K562 (cell line): ENCODE data around the gene ZNF234. TPM values are rescaled to one million over a fixed set of nuclear protein-coding genes. Genes with fewer than 3 reads are reported as not detected.

Experiments
- ARID4B ChIP-seq: sonication (generic); formaldehyde crosslinking; IDR thresholded peaks from 2 replicates; pipeline ENCODE4 v1.8.0; 2022; ENCODE audit warnings: mild to moderate bottlenecking, missing genetic modification reagents
- CCAR2 ChIP-seq: fragments of 200-400 bp; formaldehyde crosslinking; IDR thresholded peaks from 2 replicates; pipeline ENCODE4 v1.6.1; 2017; ENCODE audit warnings: mild to moderate bottlenecking, low read depth, low read length
- DMBX1 ChIP-seq: fragments of 250-450 bp; sonication (Bioruptor Pico); IDR thresholded peaks from 2 replicates; pipeline ENCODE4 v1.8.0; 2022; ENCODE audit warnings: inconsistent platforms, mild to moderate bottlenecking, moderate library complexity, borderline replicate concordance
- FOXA1 ChIP-seq: fragments of 450-650 bp; IDR thresholded peaks from 2 replicates; pipeline ENCODE4 v1.6.1; 2016; ENCODE audit warnings: mild to moderate bottlenecking, borderline replicate concordance
- HCFC1 ChIP-seq: IDR thresholded peaks from 2 replicates; pipeline ENCODE4 v1.6.1; 2012; ENCODE audit warnings: low read depth, low read length, improper control_type of control experiment
- HMGN3 ChIP-seq: IDR thresholded peaks from 2 replicates; pipeline ENCODE4 v1.6.1; 2011; ENCODE audit warnings: borderline replicate concordance, low read depth, mild to moderate bottlenecking, mixed read lengths, low read length; ENCODE audit not compliant: insufficient read length; ENCODE audit errors: extremely low read depth
- ID3 ChIP-seq, 2 experiments: fragments of 250-450 bp in 1 of 2; fragments of 450-650 bp in 1 of 2; sonication (Bioruptor Pico) in 1 of 2; IDR thresholded peaks; 2 replicates each; pipeline versions ENCODE4 v1.6.1 to v1.8.0; 2016 to 2021; ENCODE audit warnings: mild to moderate bottlenecking in 2 of 2, moderate library complexity in 2 of 2, missing compliant biosample characterization in 1 of 2, missing genetic modification characterization in 1 of 2
- PCBP1 ChIP-seq: fragments of 200-400 bp; formaldehyde crosslinking; IDR thresholded peaks from 2 replicates; pipeline ENCODE4 v1.6.1; 2018; ENCODE audit warnings: mild to moderate bottlenecking, low read depth, low read length; ENCODE audit not compliant: poor library complexity, severe bottlenecking
- POLR2AphosphoS5 ChIP-seq: IDR thresholded peaks from 2 replicates; pipeline ENCODE4 v1.6.1; 2011; ENCODE audit warnings: mild to moderate bottlenecking, low read depth, low read length, moderate library complexity; ENCODE audit not compliant: control insufficient read depth, insufficient read depth
- RAD21 ChIP-seq, 2 experiments: fragments of 250-450 bp in 1 of 2; fragments of 450-650 bp in 1 of 2; sonication (Bioruptor Pico) in 1 of 2; formaldehyde crosslinking in 1 of 2; IDR thresholded peaks in 1 of 2; conservative IDR thresholded peaks in 1 of 2; 2 replicates each; pipeline versions ENCODE4 v1.4.0 to v1.8.0; 2020 to 2022; ENCODE audit warnings: mild to moderate bottlenecking in 2 of 2, moderate library complexity in 1 of 2
- SAP30 ChIP-seq: fragments of 200-600 bp; sonication (generic); IDR thresholded peaks from 2 replicates; pipeline ENCODE4 v1.6.1; 2012; ENCODE audit warnings: borderline replicate concordance, low read depth, mild to moderate bottlenecking, moderate library complexity, low read length, control low read depth, inconsistent platforms; ENCODE audit not compliant: insufficient read depth, poor library complexity, severe bottlenecking
- SRF ChIP-seq, 2 experiments: fragments of 250-450, 450-650 bp in 1 of 2; sonication (Bioruptor Pico) in 1 of 2; sonication (generic) in 1 of 2; formaldehyde crosslinking; IDR thresholded peaks; 2 replicates each; pipeline versions ENCODE4 v1.5.0 to v1.5.1; 2020 to 2022; ENCODE audit warnings: mild to moderate bottlenecking in 1 of 2, missing genetic modification reagents in 1 of 2
- STAT5A ChIP-seq: IDR thresholded peaks from 2 replicates; pipeline ENCODE4 v1.6.1; 2012; ENCODE audit warnings: low read length, inconsistent platforms, borderline replicate concordance
- TBL1XR1 ChIP-seq, 2 experiments: IDR thresholded peaks; 2 replicates each; pipeline ENCODE4 v1.6.1; 2012; ENCODE audit warnings: improper control_type of control experiment in 2 of 2, low read length in 2 of 2, mild to moderate bottlenecking in 1 of 2
- ZFX ChIP-seq: sonication (generic); formaldehyde crosslinking; IDR thresholded peaks from 2 replicates; pipeline ENCODE4 v1.8.0; 2022; ENCODE audit warnings: mild to moderate bottlenecking, missing genetic modification reagents, moderate library complexity
- ZHX1 ChIP-seq: fragments of 150-350 bp; conservative IDR thresholded peaks from 2 replicates; pipeline ENCODE4 v1.6.1; 2014; ENCODE audit warnings: low read length
- ZNF175 ChIP-seq: fragments of 200-800 bp; sonication (Bioruptor generic); IDR thresholded peaks from 2 replicates; pipeline ENCODE4 v1.6.1; 2016; ENCODE audit warnings: low read depth, mild to moderate bottlenecking, missing genetic modification characterization, missing compliant biosample characterization
- ZNF217 ChIP-seq: sonication (generic); formaldehyde crosslinking; IDR thresholded peaks from 2 replicates; pipeline ENCODE4 v1.8.0; 2022; ENCODE audit warnings: mild to moderate bottlenecking, missing genetic modification reagents
- polyA plus RNA-seq, 8 experiments: library from polyadenylated mRNA; depleted of rRNA in 4 of 8; stranded (reverse) in 5 of 8; unstranded in 3 of 8; fragments of >200 nt; fragmentation: Nextera tagmentation in 2 of 8; fragmentation: Illumina TruSeq in 1 of 8; extraction: Ambion mirVana in 2 of 8; extraction: Trizol in 1 of 8; gene quantifications; 2 replicates each; pipeline versions ENCODE4 v1.2.1 to v1.2.3, GENCODE V29; 2011 to 2014; ENCODE audit warnings: inconsistent platforms in 1 of 8, missing spikeins in 1 of 8
- total RNA-seq, 7 experiments: library from RNA; depleted of rRNA in 6 of 7; stranded (reverse); fragments of >200 nt in 6 of 7; fragmentation: Illumina TruSeq in 2 of 7; extraction: Trizol in 2 of 7; gene quantifications; 2 replicates each; pipeline versions ENCODE4 v1.2.1 to v1.2.3, GENCODE V29; 2011 to 2021; ENCODE audit warnings: low replicate concordance in 1 of 7

The ZNF234 gene
- total and polyA plus RNA-seq, 9 of the 15 experiments (the other 6 are each of a cell fraction or from before 2014, with no cell fraction given) = 0.82 to 2.9 (median 1.5) TPM

GRCh38 chr19:44113138-44113783 lies 28.1 kb upstream of the ZNF234 start, which contains the start of gene ZNF225 (continued):
- TF ChIP-seq STAT5A = no peak
- TF ChIP-seq SAP30 = no peak
- peak; percentile 67; the same call in 1 of the 2 replicates for TF ChIP-seq DMBX1
- peak; percentile 86; the same call in 1 of the 2 replicates for TF ChIP-seq ZNF175
- 0 out of 2 replicates have a peak, but pooled peaks have one; percentile 25 for TF ChIP-seq ZFX (CRISPR knock-in tag)
- peak; percentile 56; the same call in 1 of the 2 replicates for TF ChIP-seq POLR2AphosphoS5
- TF ChIP-seq CCAR2 = no peak
- TF ChIP-seq PCBP1 = no peak
- TF ChIP-seq SRF (CRISPR knock-in tag; IDR thresholded peaks at IDR 0.05) = peak in 1 of 2 experiments; percentile 26; a peak in 1 of 4 replicates
- TF ChIP-seq ZNF217 (CRISPR knock-in tag) = no peak
- 0 out of 4 replicates have a peak, but pooled peaks of 1 of the 2 experiments have one; percentile 0 for TF ChIP-seq RAD21 (CRISPR knock-in tag; conservative IDR thresholded peaks at IDR 0.05 in 1 of 2, IDR thresholded peaks at IDR 0.05 in 1 of 2)
- no peak for TF ChIP-seq ARID4B (CRISPR knock-in tag)
- TF ChIP-seq TBL1XR1 (IDR thresholded peaks at IDR 0.05; ENCODE audit: low read length in 2 of 2) = peak in 1 of 2 experiments; percentile 23; a peak in 1 of 4 replicates
- TF ChIP-seq FOXA1 = no peak
- peak; percentile 99 for TF ChIP-seq HCFC1
- TF ChIP-seq HMGN3 = no peak
- no peak for TF ChIP-seq ZHX1
- TF ChIP-seq ID3 (CRISPR knock-in tag; IDR thresholded peaks at IDR 0.05) = no peak
- no peak for TF ChIP-seq ID3 (tag; IDR thresholded peaks at IDR 0.05)
